Measurements from ENCODE around the gene FCHSD2.
"Not testable (repeated sequence)": the region's sequence is repeated elsewhere in the genome, so short reads cannot be mapped to it uniquely, and the experiment has no call there.

FCHSD2 gene

DNA sequence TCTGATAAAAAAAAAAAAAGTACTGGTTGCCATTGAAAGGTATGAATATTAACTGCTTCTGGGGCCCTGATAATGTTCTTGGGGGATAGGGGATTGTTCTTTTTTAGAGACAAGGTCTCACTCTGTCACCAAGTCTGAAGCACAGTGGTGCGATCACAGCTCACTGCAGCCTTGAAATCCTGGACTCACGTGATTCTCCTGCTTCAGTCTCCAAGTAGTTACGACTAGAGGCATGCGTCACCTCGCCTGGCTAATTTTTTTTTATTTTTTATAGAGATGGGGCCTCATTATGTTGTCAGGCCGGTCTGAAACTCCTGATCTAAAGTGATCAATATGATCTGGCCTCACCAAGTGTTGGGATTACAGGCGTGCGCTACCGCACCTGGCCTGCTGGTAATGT, 63.5 kb downstream of the FCHSD2 start:
- Histone ChIP-seq H3K27ac (no peak overlapping the region), H3K4me3 (no peak overlapping the region)
- TF ChIP-seq CTCF (IDR thresholded peaks at IDR 0.05) = no peak
- DNase-seq (ENCODE audit: low spot score) = no peak

- Histone ChIP-seq H3K4me3 (no peak overlapping the region), H3K27ac (no peak overlapping the region)
- no peak for DNase-seq (ENCODE audit: low spot score)
- TF ChIP-seq CTCF (IDR thresholded peaks at IDR 0.05) = no peak
These were observed 64.7 kb downstream of the FCHSD2 start for GRCh38 chr11:73077454-73077853.

GRCh38 chr11:73074319-73074718, 67.8 kb downstream of the FCHSD2 start:
- no peak for TF ChIP-seq CTCF (IDR thresholded peaks at IDR 0.05)
- Histone ChIP-seq H3K4me3 (no peak overlapping the region), H3K27ac (no peak overlapping the region)
- DNase-seq (ENCODE audit: low spot score) = no peak

GRCh38 chr11:73072935-73073481, 69.1 kb downstream of the FCHSD2 start:
- no peak for TF ChIP-seq CTCF (IDR thresholded peaks at IDR 0.05)
- no peak for DNase-seq (ENCODE audit: low spot score)
- peak overlapping the region; percentile 57 for H3K4me3 ChIP-seq

GRCh38 chr11:73070653-73071052, 71.5 kb downstream of the FCHSD2 start:
- no peak for DNase-seq (ENCODE audit: low spot score)
- TF ChIP-seq CTCF (IDR thresholded peaks at IDR 0.05) = no peak
- H3K27ac ChIP-seq = no peak overlapping the region
- H3K4me3 ChIP-seq = no peak overlapping the region

More at GRCh38 chr11:73072935-73073481, 69.1 kb downstream of the FCHSD2 start:
- peak overlapping the region; percentile 15 to 67 for H3K27ac ChIP-seq

GRCh38 chr11:73061857-73062424, 80.2 kb downstream of the FCHSD2 start:
- not testable (repeated sequence) for H3K4me3 ChIP-seq; H3K27ac ChIP-seq; DNase-seq (ENCODE audit: low spot score)

DNA sequence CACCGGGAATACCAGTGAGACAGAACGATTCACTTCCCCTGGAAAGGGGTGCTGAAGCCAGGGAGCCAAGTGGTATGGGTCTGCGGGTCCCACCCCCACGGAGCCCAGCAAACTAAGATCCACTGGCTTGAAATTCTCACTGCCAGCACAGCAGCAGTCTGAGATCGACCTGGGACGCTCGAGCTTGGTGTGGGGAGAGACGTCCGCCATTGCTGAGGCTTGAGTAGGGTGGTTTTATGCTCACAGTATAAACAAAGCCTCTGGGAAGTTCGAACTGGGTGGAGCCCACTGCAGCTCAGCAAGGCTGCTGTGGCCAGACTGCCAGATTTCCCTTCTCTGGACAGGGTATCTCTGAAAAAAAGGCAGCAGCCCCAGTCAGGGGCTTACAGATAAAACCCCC, 80.7 kb downstream of the FCHSD2 start:
- not testable (repeated sequence) for H3K4me3 ChIP-seq; H3K27ac ChIP-seq; DNase-seq (ENCODE audit: low spot score)

DNA sequence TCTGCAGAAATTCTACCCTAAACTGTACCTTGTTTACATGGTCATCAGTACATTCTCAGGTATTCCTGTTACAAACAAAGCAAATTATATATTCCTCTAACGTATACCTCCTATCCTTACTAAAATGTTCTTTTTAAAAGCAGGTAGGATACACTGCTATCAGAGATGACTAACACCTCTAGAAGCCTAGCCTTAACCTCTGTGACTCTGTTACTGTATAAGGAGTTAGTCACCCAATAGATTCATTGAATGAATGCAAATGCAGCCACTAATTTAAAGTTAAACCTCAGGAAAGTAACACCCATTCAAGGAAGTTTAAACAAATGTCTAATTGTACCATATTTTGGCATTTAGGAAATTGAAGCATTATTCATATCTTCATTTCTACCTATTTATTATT, 82.2 kb downstream of the FCHSD2 start:
- H3K4me3 ChIP-seq = no peak overlapping the region
- no peak for TF ChIP-seq CTCF (IDR thresholded peaks at IDR 0.05)
- no peak overlapping the region for H3K27ac ChIP-seq
- no peak for DNase-seq (ENCODE audit: low spot score)
